ENCODE measurements around the gene IFIT2.
"Not testable (repeated sequence)": the region's sequence is repeated elsewhere in the genome, so short reads cannot be mapped to it uniquely, and the experiment has no call there.

Gene IFIT2

GRCh38 chr10:89341649-89342048 lies 39.8 kb downstream of the IFIT2 start:
- no peak for DNase-seq (ENCODE audit: low spot score)

GRCh38 chr10:89342206-89342958 lies 40.5 kb downstream of the IFIT2 start:
- DNase-seq (ENCODE audit: low spot score): no peak

- DNase-seq (ENCODE audit: low spot score): no peak
These were observed 41.4 kb downstream of the IFIT2 start for GRCh38 chr10:89343089-89343767.

DNA sequence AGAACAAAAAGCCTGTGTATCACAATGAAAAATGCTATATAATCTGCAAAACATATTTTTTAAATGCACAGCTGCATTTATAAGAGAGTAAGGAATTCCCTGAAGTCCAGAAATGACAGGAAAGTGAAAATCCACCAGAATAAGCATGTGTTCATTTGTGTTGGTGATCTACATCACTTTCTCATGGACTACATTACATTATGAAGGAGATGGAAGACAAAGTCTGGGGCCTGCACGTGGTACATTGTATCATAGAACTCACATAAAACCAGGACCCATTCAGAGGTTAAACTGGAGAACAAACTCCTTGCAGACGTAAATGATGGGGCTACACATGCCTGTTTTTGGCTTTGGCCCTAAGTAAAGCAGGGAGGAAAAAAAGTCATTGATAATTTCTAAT lies 42.3 kb downstream of the IFIT2 start:
- no peak for DNase-seq (ENCODE audit: low spot score)

DNA sequence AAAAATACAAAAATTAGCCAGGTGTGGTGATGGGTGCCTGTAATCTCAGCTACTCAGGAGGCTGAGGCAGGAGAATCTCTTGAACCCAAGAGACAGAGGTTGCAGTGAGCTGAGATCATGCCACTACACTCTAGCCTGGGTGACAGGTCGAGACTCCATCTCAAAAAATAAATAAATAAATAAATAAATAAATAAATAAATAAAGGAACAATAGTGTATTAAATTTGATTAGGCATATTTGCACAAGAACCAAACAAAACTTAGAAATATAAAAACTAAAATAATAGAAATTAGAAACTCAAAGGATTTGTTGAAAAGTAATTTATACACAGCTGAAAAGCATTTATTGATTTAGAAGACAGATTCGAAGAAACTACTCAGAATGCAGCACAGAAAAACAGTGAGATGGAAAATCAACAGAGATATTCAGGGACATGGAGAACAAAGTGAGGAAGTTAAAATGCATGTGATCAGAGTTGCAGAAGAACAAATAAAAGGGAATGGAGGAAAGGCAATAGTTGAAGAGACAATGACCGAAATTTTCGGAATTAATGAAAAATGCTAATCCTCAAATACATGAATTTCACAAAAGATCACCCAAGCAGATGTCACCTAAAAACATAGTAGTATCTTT lies 43.6 kb downstream of the IFIT2 start:
- no peak for DNase-seq (ENCODE audit: low spot score)

DNA sequence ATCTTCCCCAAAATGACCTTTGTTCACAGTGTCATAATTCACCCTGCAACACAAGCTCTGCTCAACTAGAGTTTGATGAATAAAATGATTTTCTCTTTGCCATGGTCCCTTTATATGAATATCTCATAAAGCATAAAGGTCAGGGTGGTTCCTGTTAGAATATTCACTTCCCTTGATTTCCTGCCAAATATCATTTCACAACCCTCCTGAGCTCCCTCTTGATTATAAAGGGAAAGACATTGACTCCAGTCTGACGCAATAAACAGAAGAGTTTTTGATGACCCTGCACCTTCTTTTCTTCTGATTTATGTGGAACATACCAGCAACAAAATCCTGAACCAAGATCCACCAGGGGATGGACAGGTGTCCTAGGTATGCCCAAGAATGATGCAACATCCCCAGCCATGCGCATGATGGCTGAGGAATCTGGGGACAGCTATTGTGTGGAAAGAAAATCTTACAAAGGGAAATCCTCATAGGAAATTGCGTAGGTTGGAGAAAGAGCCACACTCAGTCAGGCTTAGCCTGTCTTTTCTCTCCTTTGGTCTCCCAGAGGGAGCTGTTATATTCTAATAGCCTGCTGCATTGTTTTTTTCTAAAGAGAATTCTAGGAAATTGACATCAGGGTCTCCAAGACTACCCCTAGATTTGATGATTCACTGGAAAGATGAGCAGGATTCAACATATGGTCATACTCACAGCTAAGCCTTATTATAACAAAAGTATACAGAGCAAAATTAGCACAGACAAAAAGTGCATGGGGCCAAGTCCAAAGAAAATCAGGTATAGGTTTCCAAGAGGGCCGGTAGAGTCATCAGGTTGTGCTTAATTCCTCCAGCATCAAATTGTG lies 44.8 kb downstream of the IFIT2 start:
- peak; percentile 35 for DNase-seq (ENCODE audit: low spot score)

- DNase-seq (ENCODE audit: low spot score): no peak
These were observed 46.0 kb downstream of the IFIT2 start for GRCh38 chr10:89347701-89348457.

DNA sequence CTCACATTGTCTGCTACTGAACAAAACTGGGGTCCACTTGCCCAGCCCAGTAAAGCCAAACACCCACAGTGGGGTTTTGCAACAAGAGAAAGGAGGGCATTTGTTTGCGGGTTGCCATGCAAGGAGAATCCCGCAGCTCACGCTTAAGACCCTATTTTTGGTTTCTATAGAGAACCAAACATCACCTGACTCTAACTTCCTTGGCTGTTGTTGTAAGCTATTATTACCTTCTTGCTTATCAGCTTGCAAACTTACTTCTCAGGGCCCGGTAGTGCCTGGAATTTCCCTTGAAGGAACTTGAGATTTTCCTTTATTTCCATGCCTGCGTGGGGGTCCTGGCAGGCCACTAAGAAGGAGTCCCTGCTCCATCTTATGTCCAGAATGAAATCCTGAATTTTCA lies 46.6 kb downstream of the IFIT2 start:
- no peak for DNase-seq (ENCODE audit: low spot score)

- DNase-seq (ENCODE audit: low spot score): no peak
These were observed 47.1 kb downstream of the IFIT2 start for GRCh38 chr10:89348975-89349374.

GRCh38 chr10:89350631-89351315 lies 48.9 kb downstream of the IFIT2 start:
- DNase-seq (ENCODE audit: low spot score): not testable (repeated sequence)

DNA sequence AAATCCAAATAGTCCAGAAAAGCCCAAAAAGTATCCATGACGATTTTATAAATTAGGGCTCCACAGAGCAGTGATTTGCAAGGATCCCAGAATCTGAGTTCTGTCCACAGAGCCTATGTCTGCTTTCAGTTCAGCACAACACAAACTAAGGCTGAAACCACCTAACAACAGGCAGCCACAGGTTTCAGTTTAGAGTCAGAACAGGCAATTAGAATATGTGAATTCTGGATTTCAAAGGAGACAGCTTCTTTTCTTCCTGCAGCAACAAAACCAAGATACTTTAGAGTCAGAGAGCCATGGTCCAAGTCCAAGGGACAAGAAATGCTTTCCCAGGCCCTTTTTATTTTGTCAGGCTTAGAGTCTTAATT lies 49.5 kb downstream of the IFIT2 start:
- no peak for DNase-seq (ENCODE audit: low spot score)

GRCh38 chr10:89351780-89352597 lies 50.1 kb downstream of the IFIT2 start:
- DNase-seq (ENCODE audit: low spot score): peak; percentile 50

- DNase-seq (ENCODE audit: low spot score): no peak
These were observed 51.0 kb downstream of the IFIT2 start for GRCh38 chr10:89352802-89353201.

- DNase-seq (ENCODE audit: low spot score): no peak
These were observed 53.6 kb downstream of the IFIT2 start for GRCh38 chr10:89355394-89355931.

- no peak for DNase-seq (ENCODE audit: low spot score)
These were observed 55.2 kb downstream of the IFIT2 start for GRCh38 chr10:89357096-89357495.

DNA sequence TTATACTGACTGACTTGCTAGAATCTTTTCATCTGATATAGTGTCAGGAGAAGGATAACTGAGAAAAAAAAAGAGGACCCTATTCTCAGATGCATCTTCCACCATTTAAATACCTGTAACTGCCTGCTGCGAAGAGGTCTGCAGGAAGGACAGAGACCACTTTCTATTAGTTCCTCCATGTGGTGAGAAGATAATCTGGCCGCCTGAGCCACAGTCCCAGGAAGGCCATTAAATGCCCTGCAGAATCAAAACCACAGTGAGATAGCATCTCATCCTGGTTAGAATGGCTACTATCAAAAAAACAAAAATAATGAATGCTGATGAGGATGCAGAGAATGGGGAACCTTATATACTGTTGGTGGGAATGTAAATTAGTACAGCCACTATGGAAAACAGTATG lies 56.1 kb downstream of the IFIT2 start:
- no peak for DNase-seq (ENCODE audit: low spot score)

Measured in iPS-NIHi11 (cell line).